Breast epithelium (tissue), 3 donors: ENCODE measurements around the gene JPH4.

Experiments used
- POLR2A ChIP-seq: fragments of 450-650 bp; IDR thresholded peaks from one replicate; pipeline ENCODE4 v1.6.1; 2016; ENCODE audit warnings: antibody characterized with exemption, mild to moderate bottlenecking, moderate library complexity
- TF ChIP-seq, protein P1 (sequence below), 3 donors: fragments of 450-650 bp; IDR thresholded peaks; one replicate each; pipeline ENCODE4 v1.5.1; 2016 to 2017; ENCODE audit warnings: antibody characterized with exemption in 3 of 3, mild to moderate bottlenecking in 3 of 3, moderate library complexity in 3 of 3

DNA sequence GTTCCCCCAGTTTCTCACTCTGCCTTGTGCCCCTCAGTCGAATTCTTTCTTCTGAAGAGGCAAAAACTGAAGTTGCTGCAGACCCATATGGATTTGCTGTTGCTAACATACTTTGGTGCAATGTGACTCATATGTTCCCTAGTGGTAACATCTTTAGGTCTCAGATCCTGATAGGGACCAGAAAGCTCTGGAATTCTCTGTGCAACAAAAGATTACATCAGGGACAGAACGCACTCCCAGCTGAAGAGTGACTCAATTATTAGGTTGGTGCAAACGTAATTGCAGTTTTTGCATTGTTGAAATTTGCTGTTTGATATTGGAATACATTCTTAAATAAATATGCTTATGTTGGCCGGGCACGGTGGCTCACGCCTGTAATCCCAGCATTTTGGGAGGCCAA lies 49.4 kb upstream of the JPH4 start:
- no peak for TF ChIP-seq POLR2A
- TF ChIP-seq, protein P1, sequence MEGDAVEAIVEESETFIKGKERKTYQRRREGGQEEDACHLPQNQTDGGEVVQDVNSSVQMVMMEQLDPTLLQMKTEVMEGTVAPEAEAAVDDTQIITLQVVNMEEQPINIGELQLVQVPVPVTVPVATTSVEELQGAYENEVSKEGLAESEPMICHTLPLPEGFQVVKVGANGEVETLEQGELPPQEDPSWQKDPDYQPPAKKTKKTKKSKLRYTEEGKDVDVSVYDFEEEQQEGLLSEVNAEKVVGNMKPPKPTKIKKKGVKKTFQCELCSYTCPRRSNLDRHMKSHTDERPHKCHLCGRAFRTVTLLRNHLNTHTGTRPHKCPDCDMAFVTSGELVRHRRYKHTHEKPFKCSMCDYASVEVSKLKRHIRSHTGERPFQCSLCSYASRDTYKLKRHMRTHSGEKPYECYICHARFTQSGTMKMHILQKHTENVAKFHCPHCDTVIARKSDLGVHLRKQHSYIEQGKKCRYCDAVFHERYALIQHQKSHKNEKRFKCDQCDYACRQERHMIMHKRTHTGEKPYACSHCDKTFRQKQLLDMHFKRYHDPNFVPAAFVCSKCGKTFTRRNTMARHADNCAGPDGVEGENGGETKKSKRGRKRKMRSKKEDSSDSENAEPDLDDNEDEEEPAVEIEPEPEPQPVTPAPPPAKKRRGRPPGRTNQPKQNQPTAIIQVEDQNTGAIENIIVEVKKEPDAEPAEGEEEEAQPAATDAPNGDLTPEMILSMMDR (IDR thresholded peaks at IDR 0.05), result no peak
